Measurements from ENCODE around the gene CCDC9B. TPM values are rescaled to one million over a fixed set of nuclear protein-coding genes. Genes with fewer than 3 reads are reported as not detected.

CCDC9B gene
- total RNA-seq, 2 donors from 2014 or later: 17.1 to 26.4 TPM

GRCh38 chr15:40345867-40346578 is 5.3 kb upstream of the CCDC9B start:
- 79% methylated on average over 3 to 6 of the region's 6 CpGs for WGBS, 2 donors
- ATAC-seq: no peak
- Histone ChIP-seq H3K27me3 (no peaks in the 10 kb centered on the region), H3K9me3 (no peaks in the 10 kb centered on the region), H3K36me3 (replicated peaks in 1 of 2; ENCODE audit: insufficient read depth in 1 of 2, low read depth in 2 of 2) (no peaks in the 10 kb centered on the region), H3K27ac (no peak overlapping the region), H3K4me3 (no peak overlapping the region), H3K4me1 (peaks cover 10% of the 10 kb centered on the region)
- DNase-seq: no peak
- intact Hi-C loops (cut with DNase I): no loop called here
- TF ChIP-seq CTCF (IDR thresholded peaks at IDR 0.05) (no peak), POLR2A (IDR thresholded peaks at IDR 0.05) (peak in 1 of 3 donors; percentile 7)

GRCh38 chr15:40345225-40345866 is 4.6 kb upstream of the CCDC9B start:
- intact Hi-C loops (cut with DNase I): no loop called here
- TF ChIP-seq POLR2A (IDR thresholded peaks at IDR 0.05): no peak
- TF ChIP-seq CTCF (IDR thresholded peaks at IDR 0.05): no peak
- Histone ChIP-seq H3K4me1 (peaks cover 17% of the 10 kb centered on the region), H3K27ac (no peak overlapping the region), H3K4me3 (no peak overlapping the region), H3K36me3 (replicated peaks in 1 of 2; ENCODE audit: insufficient read depth in 1 of 2, low read depth in 2 of 2) (no peaks in the 10 kb centered on the region), H3K27me3 (no peaks in the 10 kb centered on the region), H3K9me3 (no peaks in the 10 kb centered on the region)
- WGBS, 2 donors: 56 to 65% methylated on average over 10 of the region's 10 CpGs
- DNase-seq (no peak), ATAC-seq (no peak)

GRCh38 chr15:40344631-40345120 is 3.9 kb upstream of the CCDC9B start:
- Histone ChIP-seq H3K4me3 (no peak overlapping the region), H3K4me1 (peaks cover 24% of the 10 kb centered on the region), H3K27me3 (no peaks in the 10 kb centered on the region), H3K27ac (no peak overlapping the region), H3K36me3 (replicated peaks in 1 of 2; ENCODE audit: insufficient read depth in 1 of 2, low read depth in 2 of 2) (no peaks in the 10 kb centered on the region), H3K9me3 (no peaks in the 10 kb centered on the region)
- WGBS, 2 donors: 18 to 25% methylated on average over 11 to 15 of the region's 15 CpGs
- TF ChIP-seq POLR2A (IDR thresholded peaks at IDR 0.05): no peak
- peak; percentile 70 to 81 (median 75) for TF ChIP-seq CTCF (IDR thresholded peaks at IDR 0.05)
- DNase-seq (peak; percentile 66 to 73 (median 70)), ATAC-seq (peak; percentile 31)
- intact Hi-C loops (cut with DNase I): no loop called here

GRCh38 chr15:40344217-40344616 is 3.5 kb upstream of the CCDC9B start:
- WGBS, 2 donors: 20 to 29% methylated on average over 6 of the region's 6 CpGs
- DNase-seq (no peak), ATAC-seq (no peak)
- no peak overlapping the region for H3K4me3 ChIP-seq
- H3K36me3 ChIP-seq (replicated peaks in 1 of 2; ENCODE audit: insufficient read depth in 1 of 2, low read depth in 2 of 2): no peaks in the 10 kb centered on the region
- no peak overlapping the region for H3K27ac ChIP-seq
- no peaks in the 10 kb centered on the region for H3K9me3 ChIP-seq
- TF ChIP-seq POLR2A (IDR thresholded peaks at IDR 0.05) (no peak), CTCF (IDR thresholded peaks at IDR 0.05) (no peak)
- intact Hi-C loops (cut with DNase I): no loop called here
- H3K27me3 ChIP-seq: no peaks in the 10 kb centered on the region
- H3K4me1 ChIP-seq: peaks cover 28% of the 10 kb centered on the region

Data from body of pancreas (tissue), 4 donors.